Motor neuron (in vitro differentiated cells): ENCODE measurements around the gene SASH1. TPM values are rescaled to one million over a fixed set of nuclear protein-coding genes. Genes with fewer than 3 reads are reported as not detected.

ENCODE experiments used
- ATAC-seq, 8 experiments: fragments of 200-7000 bp; cut with Tn5 transposase; replicated peaks in 6 of 8; 2 replicates each; pipeline ENCODE4 v1.8.0; 2021; ENCODE audit warnings: mild to moderate bottlenecking in 8 of 8, moderate library complexity in 8 of 8
- H3K27ac ChIP-seq, 2 donors: fragments of 250-450 bp; sonication (Bioruptor Pico); 2 replicates each; pipeline ENCODE4 v1.9.0; 2021; ENCODE audit warnings: antibody characterized with exemption in 2 of 2, mild to moderate bottlenecking in 2 of 2, moderate library complexity in 1 of 2
- H3K4me1 ChIP-seq, 2 donors: fragments of 250-450 bp; sonication (Bioruptor Pico); replicated peaks in 1 of 2; 2 replicates each; pipeline ENCODE4 v1.6.1; 2021; ENCODE audit warnings: antibody characterized with exemption in 2 of 2, mild to moderate bottlenecking in 2 of 2, moderate library complexity in 1 of 2
- H3K4me3 ChIP-seq, 5 donors: fragments of 250-450 bp; sonication (Bioruptor Pico); 2 replicates each; pipeline ENCODE4 v1.9.0; 2021; ENCODE audit warnings: antibody characterized with exemption in 5 of 5, mild to moderate bottlenecking in 5 of 5, moderate library complexity in 4 of 5
- WGBS, 10 experiments: fragments of 450-650 bp; shearing (Covaris generic); methylation state at CpG; one replicate each; pipeline ENCODE4 v1.0.0; 2022; 5-methylcytosine and 5-hydroxymethylcytosine counted together
- in situ Hi-C, 9 experiments: fragments of 400-800 bp; cut with MboI; loops; one replicate each; pipeline ENCODE4 v1.15.0; 2021; ENCODE audit warnings: low sequenced_read_pairs in 9 of 9, low pct_unique_long_range_greater_than_20kb in 2 of 9; ENCODE audit not compliant: unreplicated experiment in 9 of 9
- total RNA-seq, 8 experiments: library from RNA; unstranded; fragments of 300-600 nt; gene quantifications; 2 replicates each; pipeline versions ENCODE4 v1.2.3 to v1.2.4, GENCODE V29; 2022

Gene SASH1
- total RNA-seq, 8 experiments from 2014 or later: 7.8 to 139 (median 18.4) TPM

DNA sequence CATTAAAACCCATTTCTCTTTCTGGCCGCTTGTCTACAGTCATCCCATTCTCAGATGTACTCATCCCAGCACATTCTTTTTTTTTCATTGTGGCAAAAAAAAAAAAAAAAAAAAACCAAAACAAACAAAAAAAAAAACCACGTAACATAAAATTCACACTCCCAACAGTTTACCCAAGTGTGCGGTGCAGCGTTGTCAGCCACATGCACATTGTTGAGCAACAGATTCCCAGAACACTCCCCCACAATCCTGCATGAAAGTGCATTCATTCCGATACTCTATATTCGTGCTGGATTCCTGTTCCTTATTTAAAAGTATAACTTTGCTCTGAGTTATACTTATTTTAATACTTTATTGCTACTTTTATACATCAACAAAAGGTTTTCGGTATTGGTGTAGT lies 96.0 kb downstream of the SASH1 start:
- no peak overlapping the region for H3K27ac ChIP-seq
- in situ Hi-C loops: no loop called here
- 38 to 100% (median 95%) methylated on average over 2 to 7 of the region's 7 CpGs; no CpG with 5 or more reads in 1 of the 10 experiments for WGBS, 10 experiments
- no peak overlapping the region for H3K4me3 ChIP-seq
- no peaks in the 10 kb centered on the region for H3K4me1 ChIP-seq
- ATAC-seq: peak in 1 of 8 experiments; percentile 46

DNA sequence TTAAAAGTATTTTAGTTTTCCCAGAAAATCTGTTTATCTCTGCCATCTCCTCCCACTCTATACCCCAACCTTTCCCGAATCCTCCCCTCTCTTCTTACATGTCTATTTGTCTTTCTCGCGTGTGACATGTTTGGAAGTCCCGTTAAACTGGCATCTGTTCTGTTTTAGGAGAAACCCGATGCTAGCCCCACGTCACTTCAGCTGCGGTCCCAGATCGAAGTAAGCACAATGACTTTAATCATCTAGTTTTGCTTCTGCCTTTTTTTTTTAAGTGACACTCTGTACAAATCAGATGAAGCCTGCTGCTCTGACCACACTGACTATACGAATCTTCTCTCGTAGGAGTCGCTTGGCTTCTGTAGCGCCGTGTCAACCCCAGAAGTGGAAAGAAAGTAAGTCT lies 97.4 kb downstream of the SASH1 start:
- H3K27ac ChIP-seq: no peak overlapping the region
- in situ Hi-C loops: no loop called here

DNA sequence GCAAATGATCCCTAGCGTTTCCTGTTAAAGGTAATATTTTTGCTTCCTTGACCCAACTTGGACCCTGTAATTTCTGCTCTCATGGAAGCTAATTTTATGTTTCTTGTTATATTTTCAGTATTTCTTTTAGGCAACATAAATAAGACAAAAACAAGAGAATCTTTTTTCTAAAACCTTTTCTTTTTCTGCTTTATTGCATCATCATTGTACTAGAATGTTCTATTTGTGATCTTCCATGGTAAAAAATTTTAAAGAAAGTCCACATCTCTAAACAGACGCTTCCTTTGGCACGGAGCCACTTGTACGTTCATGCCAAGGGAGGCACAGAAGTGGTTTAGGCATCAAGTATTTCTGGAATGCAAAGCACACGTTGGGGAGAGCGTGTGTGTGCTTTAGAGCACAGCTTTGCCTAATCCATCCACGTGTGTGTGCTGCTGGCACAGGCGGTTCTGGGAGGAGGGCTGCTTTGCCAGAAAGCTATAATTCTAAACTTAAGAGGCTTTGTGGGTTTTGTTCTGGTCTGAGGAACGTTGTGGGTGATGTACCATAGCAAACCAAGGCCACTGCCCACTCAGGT lies 98.3 kb downstream of the SASH1 start:
- Histone ChIP-seq H3K27ac (no peak overlapping the region), H3K4me1 (no peaks in the 10 kb centered on the region), H3K4me3 (no peak overlapping the region)
- WGBS, 10 experiments: 13 to 92% (median 74%) methylated on average over 1 to 7 of the region's 9 CpGs
- ATAC-seq: peak in 6 of 8 experiments; percentile 50 to 95 (median 77)
- in situ Hi-C loops: no loop called here

More for the DNA sequence above, 97.4 kb downstream of the SASH1 start:
- 46 to 97% (median 91%) methylated on average over 5 to 13 of the region's 13 CpGs; no CpG with 5 or more reads in 3 of the 10 experiments for WGBS, 10 experiments
- Histone ChIP-seq H3K4me3 (no peak overlapping the region), H3K4me1 (no peaks in the 10 kb centered on the region)
- ATAC-seq: peak in 1 of 8 experiments; percentile 17

DNA sequence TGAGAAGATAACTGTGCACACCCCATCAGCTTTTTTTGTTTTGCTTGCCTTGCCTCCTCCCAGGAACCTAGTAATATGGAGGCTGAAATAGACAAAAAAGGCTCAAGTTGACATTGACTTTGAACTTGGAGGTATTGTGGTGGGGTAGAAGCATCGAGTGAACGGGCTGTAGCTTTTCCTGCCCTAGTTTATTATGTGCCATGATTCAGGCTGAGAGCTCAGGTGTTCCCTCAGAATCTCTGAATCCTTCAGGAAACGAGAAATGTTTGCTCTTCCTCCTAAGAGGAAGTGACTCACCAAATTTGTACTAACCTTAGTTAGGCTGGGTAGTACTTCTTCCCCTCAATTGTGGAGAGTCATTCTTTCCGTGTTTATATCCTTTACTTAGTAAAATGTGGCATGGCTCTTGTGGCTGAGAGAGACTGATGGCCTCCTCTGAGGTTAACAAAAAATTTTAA lies 98.8 kb downstream of the SASH1 start:
- 14 to 93% (median 80%) methylated on average over 1 to 4 of the region's 4 CpGs; no CpG with 5 or more reads in 1 of the 10 experiments for WGBS, 10 experiments
- Histone ChIP-seq H3K27ac (no peak overlapping the region), H3K4me3 (no peak overlapping the region), H3K4me1 (no peaks in the 10 kb centered on the region)
- in situ Hi-C loops: no loop called here
- peak in 2 of 8 experiments; percentile 20 to 26 for ATAC-seq

DNA sequence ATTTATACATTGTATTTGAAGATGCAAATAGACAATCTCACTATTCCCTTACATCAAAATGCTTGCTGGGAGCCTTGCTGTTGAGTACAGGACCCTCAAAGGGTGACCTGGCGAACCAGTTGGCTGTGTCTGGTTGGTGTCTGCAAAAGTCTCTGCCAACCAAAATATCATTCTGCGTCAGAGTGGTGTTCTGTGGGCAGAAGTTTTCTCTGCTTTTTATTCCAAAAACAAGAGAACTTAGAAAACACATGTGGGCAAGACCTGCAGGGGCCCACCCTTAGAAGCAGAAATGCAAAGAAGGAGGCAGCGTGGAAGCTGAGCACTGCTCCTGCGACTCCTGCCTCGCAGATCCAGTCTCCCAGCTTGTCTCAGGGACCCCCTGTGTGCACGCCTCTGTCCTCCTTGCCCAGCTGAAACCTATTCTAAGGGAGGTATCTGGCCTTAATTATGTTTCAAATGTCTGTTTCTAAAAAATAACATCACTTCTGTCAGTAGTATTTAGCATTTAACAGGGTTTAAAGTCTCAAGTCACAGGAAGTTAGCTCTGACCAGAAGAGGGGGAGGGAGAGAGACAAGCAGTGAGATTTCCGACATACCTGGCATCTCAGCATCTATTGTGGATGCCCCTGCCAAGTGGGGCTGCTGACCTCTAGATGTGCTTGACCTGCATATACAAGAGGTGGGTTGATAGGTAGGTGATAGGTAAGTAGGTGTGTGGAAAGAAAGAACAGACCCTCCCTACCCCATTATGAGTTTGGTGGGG lies 101.3 kb downstream of the SASH1 start:
- Histone ChIP-seq H3K27ac (no peak overlapping the region), H3K4me3 (no peak overlapping the region), H3K4me1 (no peaks in the 10 kb centered on the region)
- ATAC-seq: no peak
- in situ Hi-C loops: no loop called here
- WGBS, 10 experiments: 78 to 100% (median 91%) methylated on average over 2 to 7 of the region's 7 CpGs; no CpG with 5 or more reads in 4 of the 10 experiments

DNA sequence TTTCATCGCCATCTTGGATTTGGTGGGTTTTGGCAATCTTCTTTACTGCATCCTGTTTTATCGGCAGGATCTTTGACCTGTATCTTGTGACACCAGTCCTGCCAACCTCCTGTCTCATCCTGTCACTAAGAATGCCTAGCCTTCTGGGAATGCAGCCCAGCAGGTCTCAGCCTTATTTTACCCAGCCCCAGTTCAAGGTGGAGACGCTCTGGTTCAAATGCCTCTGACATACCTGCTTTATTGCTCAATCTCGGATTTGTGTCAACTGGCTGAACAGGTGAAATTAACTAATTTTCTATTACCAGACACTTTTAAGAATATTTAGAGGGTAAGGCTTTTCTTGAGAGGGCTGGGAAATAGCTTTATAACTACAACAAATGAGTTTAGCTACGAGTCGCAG lies 102.5 kb downstream of the SASH1 start:
- ATAC-seq: no peak
- no peak overlapping the region for H3K27ac ChIP-seq
- in situ Hi-C loops: no loop called here
- no peak overlapping the region for H3K4me3 ChIP-seq
- WGBS, 10 experiments: 77 to 100% (median 100%) methylated on average over 1 to 6 of the region's 6 CpGs; no CpG with 5 or more reads in 2 of the 10 experiments
- H3K4me1 ChIP-seq: no peaks in the 10 kb centered on the region

DNA sequence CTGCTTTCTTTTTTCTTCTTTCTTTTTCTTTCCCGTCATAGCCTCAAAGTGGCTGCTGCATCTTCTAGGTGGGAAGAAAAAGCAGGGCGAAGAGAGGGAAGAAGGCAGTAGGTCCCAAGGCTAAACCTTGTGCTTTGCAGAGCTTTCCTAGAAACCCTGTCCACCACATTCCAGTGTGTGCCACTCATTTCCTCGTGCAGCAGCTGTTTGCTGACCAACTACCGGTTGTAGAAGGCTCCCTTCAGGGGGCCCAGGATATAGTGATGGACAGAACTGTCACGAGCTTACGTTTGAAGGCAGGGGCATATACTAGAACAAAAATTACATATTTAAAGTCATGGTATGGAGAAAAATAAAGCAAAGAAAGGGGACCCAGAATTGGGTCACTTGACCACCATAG lies 103.0 kb downstream of the SASH1 start:
- 40 to 90% (median 82%) methylated on average over 1 to 4 of the region's 6 CpGs; no CpG with 5 or more reads in 4 of the 10 experiments for WGBS, 10 experiments
- Histone ChIP-seq H3K27ac (no peak overlapping the region), H3K4me1 (no peaks in the 10 kb centered on the region), H3K4me3 (no peak overlapping the region)
- ATAC-seq: no peak
- in situ Hi-C loops: no loop called here

DNA sequence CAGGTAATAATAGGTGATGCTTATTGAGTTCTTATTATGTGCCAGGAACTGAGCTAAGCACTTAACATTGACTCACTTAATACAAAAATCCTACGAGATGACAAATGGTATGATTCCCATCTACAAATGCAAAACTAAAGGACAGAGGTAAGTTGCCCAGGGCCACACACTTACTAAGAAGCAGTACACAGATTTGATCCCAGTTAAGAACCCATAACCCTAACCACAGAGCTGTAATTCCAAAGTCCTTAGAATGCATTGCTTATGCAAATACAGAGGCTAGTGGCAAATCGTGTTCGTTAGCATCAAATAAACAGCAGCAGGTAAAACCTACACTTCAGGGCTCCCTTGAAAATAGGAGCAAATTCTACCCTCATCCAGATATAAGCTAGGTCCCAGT lies 104.0 kb downstream of the SASH1 start:
- Histone ChIP-seq H3K4me1 (no peaks in the 10 kb centered on the region), H3K4me3 (no peak overlapping the region), H3K27ac (no peak overlapping the region)
- ATAC-seq: peak in 3 of 8 experiments; percentile 31 to 65 (median 33)
- in situ Hi-C loops: no loop called here
- 10 to 100% (median 83%) methylated on average over 1 to 3 of the region's 3 CpGs; no CpG with 5 or more reads in 1 of the 10 experiments for WGBS, 10 experiments

DNA sequence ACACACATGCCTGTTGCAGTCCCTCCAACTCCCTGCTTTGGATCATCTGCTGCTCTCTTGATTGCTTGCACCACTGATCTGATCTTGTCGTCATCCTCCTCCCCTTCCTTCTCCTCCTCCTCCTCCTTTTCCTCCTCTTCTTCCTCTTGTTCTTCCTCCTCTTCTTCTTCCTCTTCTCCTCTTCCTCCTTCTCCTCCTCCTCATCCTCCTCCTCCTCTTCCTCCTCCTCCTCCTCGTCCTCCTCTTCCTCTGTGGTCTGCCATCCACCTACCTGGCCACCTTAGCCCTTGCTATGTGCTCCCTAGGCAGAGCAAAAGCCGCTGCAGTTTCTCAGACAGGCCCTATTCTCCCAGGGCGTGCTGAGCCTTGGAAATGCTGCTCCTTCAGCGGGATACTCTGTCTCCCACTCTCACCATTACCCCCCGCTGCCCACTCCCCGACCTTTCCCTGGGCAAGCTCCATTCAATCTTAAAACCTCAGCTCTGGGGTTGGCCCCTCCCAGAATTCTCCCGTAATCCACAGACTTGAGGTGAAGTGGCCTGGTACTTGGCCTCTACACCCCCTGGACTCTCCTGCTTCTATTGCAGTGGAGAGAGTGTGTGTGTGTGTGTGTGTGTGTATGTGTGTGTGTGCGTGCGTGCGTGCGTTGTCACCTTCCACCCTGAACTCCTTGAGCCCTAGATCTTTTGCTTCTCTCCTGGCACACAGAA lies 105.0 kb downstream of the SASH1 start:
- H3K4me1 ChIP-seq: peaks cover 0 to under 1% of the 10 kb centered on the region in 2 donors
- H3K4me3 ChIP-seq: no peak overlapping the region
- ATAC-seq: no peak
- WGBS, 10 experiments: 14 to 100% (median 74%) methylated on average over 1 to 4 of the region's 12 CpGs; no CpG with 5 or more reads in 6 of the 10 experiments
- in situ Hi-C loops: no loop called here
- H3K27ac ChIP-seq: no peak overlapping the region

DNA sequence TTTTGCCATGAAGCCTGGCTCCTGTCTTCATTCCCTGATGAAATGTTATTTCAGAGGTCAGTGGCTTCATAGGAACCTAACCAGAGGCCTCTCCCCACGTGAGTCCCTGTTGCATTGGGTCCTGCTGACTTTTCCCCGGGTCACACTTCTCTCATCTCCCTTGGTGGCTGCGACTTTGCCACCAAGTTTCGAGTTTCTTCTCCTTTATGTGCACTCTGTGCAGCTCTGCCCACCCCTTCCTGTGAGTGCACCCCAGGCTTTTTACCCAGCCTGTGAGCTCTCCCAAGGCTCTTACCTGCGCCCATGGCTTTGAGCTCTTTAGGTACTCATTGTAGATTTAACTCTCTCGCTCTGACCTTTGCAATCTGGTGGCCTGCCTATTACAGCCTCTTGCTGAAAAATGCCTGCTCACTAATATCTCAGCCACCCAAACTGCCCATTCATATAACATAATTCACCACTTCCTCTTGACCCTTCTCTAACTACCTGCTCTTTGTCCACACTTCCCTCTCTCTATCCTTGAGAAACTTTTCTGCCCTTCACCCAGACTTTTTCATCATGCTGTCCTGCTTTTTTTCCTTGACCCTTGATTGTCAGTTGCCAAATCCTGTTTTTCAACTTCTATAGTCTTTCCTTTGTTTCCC lies 105.9 kb downstream of the SASH1 start:
- in situ Hi-C loops: no loop called here
- Histone ChIP-seq H3K4me3 (no peak overlapping the region), H3K4me1 (peaks cover 0 to 8% of the 10 kb centered on the region in 2 donors), H3K27ac (no peak overlapping the region)
- ATAC-seq: no peak
- WGBS, 10 experiments: 75 to 100% (median 92%) methylated on average over 1 to 6 of the region's 6 CpGs; no CpG with 5 or more reads in 2 of the 10 experiments

DNA sequence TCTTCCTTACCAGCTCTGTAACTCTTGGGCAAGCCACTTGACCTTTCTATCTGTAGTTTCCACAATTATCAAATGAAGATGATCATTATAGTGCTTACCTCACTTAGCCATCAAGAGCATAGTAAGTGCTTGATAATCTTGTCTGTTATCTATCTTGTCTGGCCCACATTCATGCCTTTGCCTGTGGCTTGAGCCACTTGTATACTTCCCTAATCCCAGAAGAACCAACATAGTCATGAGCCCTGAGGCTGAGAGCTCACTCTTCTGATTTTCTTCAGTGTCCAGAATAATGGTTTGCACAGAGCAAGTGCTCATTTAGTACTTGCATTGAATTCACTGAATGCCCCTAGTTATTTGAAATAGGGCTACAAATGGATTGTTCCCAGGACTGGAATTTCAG lies 108.2 kb downstream of the SASH1 start:
- no peak overlapping the region for H3K4me3 ChIP-seq
- in situ Hi-C loops: loop anchor here in 4 of 9 experiments (10.0 to 25.0 kb wide), 4 partner anchors 264 to 939 kb away; partner anchors contain the start of gene SAMD5 (in 2 of the 4)

DNA sequence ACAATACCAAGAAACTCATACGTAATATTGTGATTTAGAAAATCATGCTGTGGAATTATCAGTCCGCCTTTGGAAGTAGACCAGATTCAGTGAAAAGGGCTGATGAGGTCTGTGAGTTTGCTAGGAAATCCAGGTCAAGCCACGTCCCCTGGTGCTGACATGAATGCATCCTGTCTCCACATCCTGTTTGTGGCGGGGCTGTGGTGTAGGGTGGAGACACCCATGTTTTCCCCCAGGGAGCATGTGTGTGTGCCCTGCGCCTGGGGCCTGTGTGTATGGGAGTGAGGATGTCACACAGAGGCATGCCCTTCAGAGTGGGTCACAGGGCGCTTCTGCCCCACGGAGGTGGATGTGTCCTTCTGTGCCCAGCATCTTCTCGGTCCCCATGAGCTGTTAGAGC lies 109.1 kb downstream of the SASH1 start:
- no peak overlapping the region for H3K4me3 ChIP-seq
- H3K4me1 ChIP-seq: peaks cover 8 to 33% of the 10 kb centered on the region in 2 donors
- WGBS, 10 experiments: 13 to 100% (median 91%) methylated on average over 1 to 8 of the region's 8 CpGs; no CpG with 5 or more reads in 1 of the 10 experiments
- no peak overlapping the region for H3K27ac ChIP-seq
- ATAC-seq: peak in 1 of 8 experiments; percentile 38
- in situ Hi-C loops: loop anchor here in 4 of 9 experiments (10.0 to 25.0 kb wide), 4 partner anchors 264 to 939 kb away; partner anchors contain the start of gene SAMD5 (in 2 of the 4)

More for the DNA sequence above, 108.2 kb downstream of the SASH1 start:
- Histone ChIP-seq H3K27ac (no peak overlapping the region), H3K4me1 (peaks cover 5 to 29% of the 10 kb centered on the region in 2 donors)
- ATAC-seq: no peak
